Neural cell (in vitro differentiated cells): Measurements from ENCODE around the gene HBG1.

Experiments
- EP300 ChIP-seq: fragments of 450-650 bp; conservative IDR thresholded peaks from 2 replicates; pipeline ENCODE4 v1.6.1; 2014; ENCODE audit warnings: antibody characterized with exemption, mild to moderate bottlenecking, moderate library complexity; ENCODE audit not compliant: poor library complexity, severe bottlenecking
- POLR2AphosphoS5 ChIP-seq: IDR thresholded peaks from 2 replicates; pipeline ENCODE4 v1.6.1; 2012
- RAD21 ChIP-seq: fragments of 450-650 bp; conservative IDR thresholded peaks from 2 replicates; pipeline ENCODE4 v1.6.1; 2014; ENCODE audit warnings: antibody characterized with exemption, mild to moderate bottlenecking, moderate library complexity
- TF ChIP-seq, protein P1 (sequence below): fragments of 450-650 bp; IDR thresholded peaks from 2 replicates; pipeline ENCODE4 v1.5.1; 2014; ENCODE audit warnings: antibody characterized with exemption, mild to moderate bottlenecking, moderate library complexity; ENCODE audit not compliant: poor library complexity, severe bottlenecking

- TF ChIP-seq, protein P1, sequence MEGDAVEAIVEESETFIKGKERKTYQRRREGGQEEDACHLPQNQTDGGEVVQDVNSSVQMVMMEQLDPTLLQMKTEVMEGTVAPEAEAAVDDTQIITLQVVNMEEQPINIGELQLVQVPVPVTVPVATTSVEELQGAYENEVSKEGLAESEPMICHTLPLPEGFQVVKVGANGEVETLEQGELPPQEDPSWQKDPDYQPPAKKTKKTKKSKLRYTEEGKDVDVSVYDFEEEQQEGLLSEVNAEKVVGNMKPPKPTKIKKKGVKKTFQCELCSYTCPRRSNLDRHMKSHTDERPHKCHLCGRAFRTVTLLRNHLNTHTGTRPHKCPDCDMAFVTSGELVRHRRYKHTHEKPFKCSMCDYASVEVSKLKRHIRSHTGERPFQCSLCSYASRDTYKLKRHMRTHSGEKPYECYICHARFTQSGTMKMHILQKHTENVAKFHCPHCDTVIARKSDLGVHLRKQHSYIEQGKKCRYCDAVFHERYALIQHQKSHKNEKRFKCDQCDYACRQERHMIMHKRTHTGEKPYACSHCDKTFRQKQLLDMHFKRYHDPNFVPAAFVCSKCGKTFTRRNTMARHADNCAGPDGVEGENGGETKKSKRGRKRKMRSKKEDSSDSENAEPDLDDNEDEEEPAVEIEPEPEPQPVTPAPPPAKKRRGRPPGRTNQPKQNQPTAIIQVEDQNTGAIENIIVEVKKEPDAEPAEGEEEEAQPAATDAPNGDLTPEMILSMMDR = no peak
- TF ChIP-seq RAD21 = no peak
- TF ChIP-seq POLR2AphosphoS5 = no peak
- no peak for TF ChIP-seq EP300
Observed at GRCh38 chr11:5293028-5293427, 43.4 kb upstream of the HBG1 start.
